Measurements from ENCODE around the gene SKIC2.
"Not testable (repeated sequence)": the region's sequence is repeated elsewhere in the genome, so short reads cannot be mapped to it uniquely, and the experiment has no call there.

The SKIC2 gene

DNA sequence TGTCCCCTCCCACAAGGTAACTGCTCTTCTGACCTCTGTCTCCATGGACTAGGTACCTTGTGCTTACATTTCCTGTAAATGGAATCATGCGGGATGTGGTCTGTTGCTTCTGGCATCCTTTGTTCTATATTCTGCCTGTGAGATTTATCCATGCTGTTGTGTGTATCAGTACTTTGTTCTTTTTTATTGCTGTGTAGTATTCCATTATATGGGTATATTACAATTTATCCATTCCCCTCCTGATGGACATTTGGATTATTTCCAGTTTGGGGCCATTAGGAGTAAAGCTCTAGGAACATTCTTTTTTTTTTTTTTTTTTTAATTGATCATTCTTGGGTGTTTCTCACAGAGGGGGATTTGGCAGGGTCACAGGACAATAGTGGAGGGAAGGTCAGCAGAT lies 28.0 kb upstream of the SKIC2 start:
- TF ChIP-seq, protein P1, sequence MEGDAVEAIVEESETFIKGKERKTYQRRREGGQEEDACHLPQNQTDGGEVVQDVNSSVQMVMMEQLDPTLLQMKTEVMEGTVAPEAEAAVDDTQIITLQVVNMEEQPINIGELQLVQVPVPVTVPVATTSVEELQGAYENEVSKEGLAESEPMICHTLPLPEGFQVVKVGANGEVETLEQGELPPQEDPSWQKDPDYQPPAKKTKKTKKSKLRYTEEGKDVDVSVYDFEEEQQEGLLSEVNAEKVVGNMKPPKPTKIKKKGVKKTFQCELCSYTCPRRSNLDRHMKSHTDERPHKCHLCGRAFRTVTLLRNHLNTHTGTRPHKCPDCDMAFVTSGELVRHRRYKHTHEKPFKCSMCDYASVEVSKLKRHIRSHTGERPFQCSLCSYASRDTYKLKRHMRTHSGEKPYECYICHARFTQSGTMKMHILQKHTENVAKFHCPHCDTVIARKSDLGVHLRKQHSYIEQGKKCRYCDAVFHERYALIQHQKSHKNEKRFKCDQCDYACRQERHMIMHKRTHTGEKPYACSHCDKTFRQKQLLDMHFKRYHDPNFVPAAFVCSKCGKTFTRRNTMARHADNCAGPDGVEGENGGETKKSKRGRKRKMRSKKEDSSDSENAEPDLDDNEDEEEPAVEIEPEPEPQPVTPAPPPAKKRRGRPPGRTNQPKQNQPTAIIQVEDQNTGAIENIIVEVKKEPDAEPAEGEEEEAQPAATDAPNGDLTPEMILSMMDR (IDR thresholded peaks at IDR 0.05; ENCODE audit: insufficient read depth, low read depth, low read length, missing control alignments), result no peak
- no peak overlapping the region for H3K4me3 ChIP-seq (ENCODE audit: low read length)
- no peak for DNase-seq (ENCODE audit: low read depth)

DNA sequence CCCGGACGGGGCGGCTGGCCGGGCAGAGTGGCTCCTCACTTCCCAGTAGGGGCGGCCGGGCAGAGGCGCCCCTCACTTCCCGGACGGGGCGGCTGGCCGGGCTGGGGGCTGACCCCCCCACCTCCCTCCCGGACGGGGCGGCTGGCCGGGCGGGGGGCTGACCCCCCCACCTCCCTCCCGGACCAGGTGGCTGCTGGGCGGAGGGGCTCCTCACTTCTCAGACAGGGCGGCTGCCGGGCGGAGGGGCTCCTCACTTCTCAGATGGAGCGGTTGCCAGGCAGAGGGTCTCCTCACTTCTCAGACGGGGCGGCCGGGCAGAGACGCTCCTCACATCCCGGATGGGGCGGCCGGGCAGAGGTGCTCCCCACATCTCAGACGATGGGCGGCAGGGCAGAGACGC lies 26.8 kb upstream of the SKIC2 start:
- DNase-seq (ENCODE audit: low read depth); H3K4me3 ChIP-seq (ENCODE audit: low read length): not testable (repeated sequence)

DNA sequence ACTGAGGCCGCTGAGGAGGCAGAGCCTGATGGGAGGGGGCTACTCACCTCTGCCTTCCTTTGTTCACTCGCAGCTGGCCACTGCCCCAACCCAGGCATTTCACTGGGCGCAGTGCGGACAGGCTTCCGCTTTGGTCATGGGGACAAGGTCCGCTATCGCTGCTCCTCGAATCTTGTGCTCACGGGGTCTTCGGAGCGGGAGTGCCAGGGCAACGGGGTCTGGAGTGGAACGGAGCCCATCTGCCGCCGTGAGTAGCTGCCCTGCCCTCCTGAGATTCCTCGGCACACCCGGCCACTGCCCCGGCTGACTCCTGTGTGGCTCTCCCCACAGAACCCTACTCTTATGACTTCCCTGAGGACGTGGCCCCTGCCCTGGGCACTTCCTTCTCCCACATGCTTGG lies 25.4 kb upstream of the SKIC2 start:
- DNase-seq (ENCODE audit: low read depth), result no peak
- H3K4me3 ChIP-seq (ENCODE audit: low read length), result no peak overlapping the region
- TF ChIP-seq, protein P1 (IDR thresholded peaks at IDR 0.05; ENCODE audit: insufficient read depth, low read depth, low read length, missing control alignments), result no peak

DNA sequence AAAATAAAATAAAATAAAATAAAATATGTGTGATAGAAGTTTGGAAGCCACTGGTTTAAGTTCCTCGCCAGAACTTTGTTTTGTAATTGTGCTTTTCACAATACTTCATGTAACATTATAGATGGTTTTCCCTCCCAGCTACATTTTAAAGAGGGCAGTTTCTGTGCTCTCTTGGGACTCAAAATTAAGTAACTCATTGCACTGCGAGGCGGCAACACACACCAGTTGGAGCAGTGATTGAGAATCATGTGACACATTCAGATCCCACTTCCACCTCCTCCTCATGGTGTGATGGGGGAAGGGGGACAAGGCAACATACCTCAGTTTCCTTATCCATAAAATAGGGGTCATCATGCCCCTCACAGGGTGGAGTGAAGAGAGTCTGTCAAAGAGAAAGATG lies 24.0 kb upstream of the SKIC2 start:
- H3K4me3 ChIP-seq (ENCODE audit: low read length), result no peak overlapping the region
- TF ChIP-seq, protein P1 (IDR thresholded peaks at IDR 0.05; ENCODE audit: insufficient read depth, low read depth, low read length, missing control alignments), result no peak
- DNase-seq (ENCODE audit: low read depth), result no peak

DNA sequence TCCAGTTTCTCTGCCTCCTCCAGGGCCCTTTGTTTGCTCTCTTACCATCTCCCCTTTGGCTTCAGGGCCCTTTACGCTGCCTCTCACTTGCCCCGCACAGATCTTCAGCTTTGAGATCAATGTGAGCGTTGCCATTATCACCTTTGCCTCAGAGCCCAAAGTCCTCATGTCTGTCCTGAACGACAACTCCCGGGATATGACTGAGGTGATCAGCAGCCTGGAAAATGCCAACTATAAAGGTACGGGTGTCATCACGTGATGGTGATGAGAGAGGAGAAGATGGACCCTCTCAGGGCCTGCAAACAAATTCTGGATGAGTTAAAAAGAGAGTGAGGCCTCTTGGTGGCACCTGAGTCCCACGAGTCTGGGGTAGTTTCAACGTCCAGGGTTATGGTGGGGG lies 23.2 kb upstream of the SKIC2 start:
- TF ChIP-seq, protein P1 (IDR thresholded peaks at IDR 0.05; ENCODE audit: insufficient read depth, low read depth, low read length, missing control alignments), result no peak
- no peak overlapping the region for H3K4me3 ChIP-seq (ENCODE audit: low read length)
- DNase-seq (ENCODE audit: low read depth), result no peak

DNA sequence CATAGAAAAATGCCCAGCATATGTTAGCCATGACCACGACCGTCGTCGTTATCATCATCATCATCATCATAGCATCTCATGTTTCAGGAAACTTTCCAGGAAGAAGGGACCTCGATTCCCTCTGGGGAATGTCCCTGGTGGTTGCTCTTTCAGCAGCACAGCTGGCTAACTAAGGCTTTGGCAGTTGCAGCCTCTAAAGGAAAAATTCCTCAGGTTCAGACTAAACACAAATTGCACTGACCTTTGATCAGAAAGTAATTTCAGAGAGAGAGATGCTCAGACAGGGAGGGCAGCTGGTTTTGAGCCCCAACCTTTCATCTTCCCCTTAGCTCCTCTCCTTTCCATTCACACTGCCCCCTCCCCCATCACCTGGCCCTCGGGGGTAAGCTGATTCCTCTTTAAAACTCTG lies 18.7 kb upstream of the SKIC2 start:
- no peak overlapping the region for H3K4me3 ChIP-seq (ENCODE audit: low read length)
- no peak for DNase-seq (ENCODE audit: low read depth)

DNA sequence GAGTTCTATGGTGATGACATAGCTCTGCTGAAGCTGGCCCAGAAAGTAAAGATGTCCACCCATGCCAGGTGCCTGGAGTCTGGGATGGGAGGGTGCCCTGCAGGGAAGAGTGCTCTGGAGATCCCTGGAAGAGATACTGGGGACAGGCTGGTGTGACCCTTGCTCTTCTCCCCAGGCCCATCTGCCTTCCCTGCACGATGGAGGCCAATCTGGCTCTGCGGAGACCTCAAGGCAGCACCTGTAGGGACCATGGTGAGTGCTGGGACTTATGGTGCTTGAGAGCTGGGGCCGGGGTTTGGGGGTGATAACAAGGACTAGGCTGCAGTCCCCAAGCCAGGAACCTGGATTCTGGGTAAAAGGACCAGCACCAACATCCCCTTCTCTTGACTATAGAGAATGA lies 15.2 kb upstream of the SKIC2 start:
- no peak for DNase-seq (ENCODE audit: low read depth)
- TF ChIP-seq, protein P1 (IDR thresholded peaks at IDR 0.05; ENCODE audit: insufficient read depth, low read depth, low read length, missing control alignments), result no peak
- no peak overlapping the region for H3K4me3 ChIP-seq (ENCODE audit: low read length)

More for the DNA sequence above, 18.7 kb upstream of the SKIC2 start:
- TF ChIP-seq, protein P1 (IDR thresholded peaks at IDR 0.05; ENCODE audit: insufficient read depth, low read depth, low read length, missing control alignments), result no peak

DNA sequence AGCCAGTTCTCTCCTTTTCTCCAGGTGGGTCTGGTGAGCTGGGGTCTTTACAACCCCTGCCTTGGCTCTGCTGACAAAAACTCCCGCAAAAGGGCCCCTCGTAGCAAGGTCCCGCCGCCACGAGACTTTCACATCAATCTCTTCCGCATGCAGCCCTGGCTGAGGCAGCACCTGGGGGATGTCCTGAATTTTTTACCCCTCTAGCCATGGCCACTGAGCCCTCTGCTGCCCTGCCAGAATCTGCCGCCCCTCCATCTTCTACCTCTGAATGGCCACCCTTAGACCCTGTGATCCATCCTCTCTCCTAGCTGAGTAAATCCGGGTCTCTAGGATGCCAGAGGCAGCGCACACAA lies 13.8 kb upstream of the SKIC2 start:
- TF ChIP-seq, protein P1 (IDR thresholded peaks at IDR 0.05; ENCODE audit: insufficient read depth, low read depth, low read length, missing control alignments), result no peak
- H3K4me3 ChIP-seq (ENCODE audit: low read length), result no peak overlapping the region
- DNase-seq (ENCODE audit: low read depth), result no peak
